ENCODE measurements around the gene PECR.

The PECR gene

DNA sequence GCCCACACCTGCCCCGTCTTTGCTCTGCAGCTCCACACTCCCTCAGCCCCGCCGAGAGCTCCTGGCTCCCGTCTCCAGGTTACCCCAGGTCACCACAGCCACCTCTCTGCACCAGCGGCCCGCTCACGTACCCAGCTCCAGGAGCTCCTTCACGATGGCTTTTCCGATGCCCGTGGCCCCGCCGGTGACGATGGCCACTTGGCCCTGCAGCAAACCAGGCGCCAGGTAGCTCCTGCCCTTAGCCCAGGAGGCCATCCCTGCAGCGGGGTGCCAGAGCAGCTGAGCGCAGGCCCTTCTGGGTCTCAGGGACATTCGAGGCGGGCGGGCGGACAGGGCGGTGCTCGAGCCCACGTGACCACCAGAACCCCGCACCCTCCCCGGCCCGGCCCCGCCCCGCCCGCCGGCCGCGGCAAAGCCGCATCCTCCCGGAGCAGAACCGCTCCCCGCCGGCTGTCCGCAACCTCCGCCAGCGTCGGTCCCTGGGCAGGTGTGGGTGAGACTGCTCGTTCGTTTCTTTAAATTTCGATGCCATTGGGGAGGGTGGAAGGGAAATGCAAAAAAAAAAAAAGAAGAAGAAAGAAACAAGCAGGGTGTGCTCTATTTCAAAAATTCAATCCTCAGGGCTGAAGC, at the start of gene PECR, which contains the start of gene TMEM169:
Gene PECR (minus strand): TSS at position 323 of the 630 bp plus-strand sequence. CDS start 68 bp downstream, at position 255.
Gene TMEM169 (plus strand): TSS at position 433 of the 630 bp plus-strand sequence. CDS start 14,045 bp downstream, outside the sequence.
- DNase-seq = peak; percentile 65

DNA sequence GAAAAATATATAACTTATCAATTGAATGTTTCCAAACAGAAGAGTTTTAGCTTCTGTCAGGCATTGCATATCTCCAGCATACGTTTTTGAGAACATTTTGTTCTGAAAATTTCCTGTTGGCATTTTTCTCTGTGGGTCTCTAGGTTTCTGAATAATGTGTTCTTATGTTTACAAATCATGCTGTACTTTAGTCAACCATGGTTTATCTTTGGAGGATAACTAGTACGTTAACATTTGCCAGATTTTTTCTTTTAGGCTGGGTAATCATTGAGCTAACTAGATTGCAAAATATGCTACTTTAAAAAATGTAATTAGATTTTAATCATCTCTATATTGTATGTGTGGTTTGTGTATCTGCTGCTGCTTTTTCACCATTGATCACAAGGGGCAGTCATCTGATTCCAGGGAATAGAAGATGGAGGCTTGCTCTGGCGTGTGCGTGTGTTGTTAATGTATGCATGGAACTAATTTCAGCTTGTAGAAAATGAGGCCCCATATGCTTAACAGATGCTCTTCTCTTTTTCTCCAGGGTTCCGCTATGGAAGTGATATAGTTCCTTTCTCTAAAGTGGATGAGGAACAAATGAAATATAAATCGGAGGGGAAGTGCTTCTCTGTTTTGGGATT, 48.9 kb upstream of the PECR start:
- no peak for DNase-seq

DNA sequence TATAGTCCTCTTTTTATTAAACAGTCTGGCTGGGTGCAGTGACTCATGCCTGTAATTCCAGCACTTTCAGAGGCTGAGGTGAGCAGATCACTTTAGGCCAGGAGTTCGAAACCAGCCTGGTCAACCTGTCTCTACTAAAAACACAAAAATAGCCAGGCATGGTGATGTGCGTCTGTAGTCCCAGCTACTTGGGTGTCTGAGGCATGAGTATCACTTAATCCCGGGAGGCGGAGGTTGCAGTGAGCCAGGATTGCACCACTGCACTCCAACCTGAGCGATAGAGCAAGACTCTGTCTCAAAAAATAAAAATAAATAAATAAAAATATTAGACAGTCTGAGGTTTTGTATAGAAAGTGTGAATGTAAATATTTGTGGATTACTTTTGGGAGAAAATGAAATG, 45.3 kb upstream of the PECR start:
- no peak for DNase-seq

DNA sequence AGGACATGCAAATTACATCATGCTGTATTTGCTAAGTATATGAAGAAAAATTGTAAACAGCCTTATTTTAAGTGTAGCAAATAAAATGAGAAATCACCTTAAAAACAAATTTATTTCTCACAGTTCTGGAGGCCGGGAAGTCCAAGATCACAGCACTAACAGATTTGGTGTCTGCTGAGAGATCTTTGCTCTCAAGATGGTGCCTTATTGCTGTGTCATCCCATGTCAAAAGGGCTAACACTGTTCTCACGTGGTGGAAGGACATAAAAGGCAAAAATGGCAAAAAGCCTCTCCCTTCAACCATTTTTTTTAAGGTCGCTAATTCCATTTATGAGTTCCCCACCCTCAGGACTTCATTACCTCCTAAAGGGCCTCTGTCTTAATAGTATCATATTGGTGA, 39.6 kb upstream of the PECR start:
- DNase-seq = no peak

DNA sequence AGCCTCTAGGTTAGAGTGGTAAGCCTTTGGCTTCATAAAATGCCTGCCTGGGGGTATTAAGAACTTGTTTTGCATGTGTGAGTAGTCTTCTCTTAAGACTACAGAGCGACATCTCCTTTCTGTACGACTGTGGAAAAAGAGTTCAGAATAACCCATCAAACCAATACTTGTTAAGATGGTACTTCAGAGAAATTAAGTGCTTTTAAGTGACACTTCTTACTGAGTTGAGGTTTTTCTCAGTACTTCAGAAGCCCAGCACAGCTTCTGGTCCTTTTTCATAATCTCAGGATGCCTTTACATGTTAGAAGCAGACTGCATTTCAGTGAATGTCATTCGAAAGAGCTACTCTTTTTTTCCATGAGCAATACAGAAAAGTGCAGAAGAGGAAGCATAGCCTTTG, 38.4 kb upstream of the PECR start:
- peak; percentile 25 for DNase-seq

DNA sequence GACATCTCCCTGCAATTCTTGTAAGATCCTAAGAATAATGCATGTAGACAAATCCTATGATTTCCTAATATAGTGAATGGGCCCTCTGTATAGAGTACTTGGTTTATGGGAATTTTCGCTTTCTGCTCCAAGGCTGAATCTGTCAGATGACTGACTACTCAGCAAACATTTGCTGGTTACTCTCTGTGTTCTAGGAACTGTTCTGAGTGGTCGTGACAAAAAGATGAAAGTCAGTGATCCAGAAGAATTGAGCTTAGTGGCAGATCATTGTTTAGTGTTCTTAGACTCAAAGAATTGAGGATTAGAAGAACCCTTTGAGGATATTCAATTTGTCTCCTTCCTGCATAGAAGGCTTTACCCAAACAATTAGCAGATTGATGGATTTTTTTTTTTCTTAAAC, 37.5 kb upstream of the PECR start:
- no peak for DNase-seq

DNA sequence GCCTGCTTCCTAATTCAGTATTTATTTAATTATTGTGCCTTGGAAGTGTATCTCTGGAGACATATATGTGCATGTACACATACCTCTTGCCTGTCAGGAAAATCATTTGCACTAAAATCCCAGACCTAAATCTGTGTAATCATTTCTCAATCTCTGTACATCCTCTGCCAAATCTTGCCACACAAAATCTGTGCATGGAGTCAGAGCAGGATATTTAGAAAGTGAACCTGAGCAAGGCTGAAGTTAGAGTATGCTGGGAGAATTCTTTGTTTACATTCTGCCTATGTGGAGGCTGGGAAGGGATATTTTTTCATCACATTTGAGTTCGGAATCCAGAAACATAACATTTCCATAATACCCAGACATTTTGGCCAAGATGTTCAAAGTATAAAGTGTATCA, 36.9 kb upstream of the PECR start:
- no peak for DNase-seq

DNA sequence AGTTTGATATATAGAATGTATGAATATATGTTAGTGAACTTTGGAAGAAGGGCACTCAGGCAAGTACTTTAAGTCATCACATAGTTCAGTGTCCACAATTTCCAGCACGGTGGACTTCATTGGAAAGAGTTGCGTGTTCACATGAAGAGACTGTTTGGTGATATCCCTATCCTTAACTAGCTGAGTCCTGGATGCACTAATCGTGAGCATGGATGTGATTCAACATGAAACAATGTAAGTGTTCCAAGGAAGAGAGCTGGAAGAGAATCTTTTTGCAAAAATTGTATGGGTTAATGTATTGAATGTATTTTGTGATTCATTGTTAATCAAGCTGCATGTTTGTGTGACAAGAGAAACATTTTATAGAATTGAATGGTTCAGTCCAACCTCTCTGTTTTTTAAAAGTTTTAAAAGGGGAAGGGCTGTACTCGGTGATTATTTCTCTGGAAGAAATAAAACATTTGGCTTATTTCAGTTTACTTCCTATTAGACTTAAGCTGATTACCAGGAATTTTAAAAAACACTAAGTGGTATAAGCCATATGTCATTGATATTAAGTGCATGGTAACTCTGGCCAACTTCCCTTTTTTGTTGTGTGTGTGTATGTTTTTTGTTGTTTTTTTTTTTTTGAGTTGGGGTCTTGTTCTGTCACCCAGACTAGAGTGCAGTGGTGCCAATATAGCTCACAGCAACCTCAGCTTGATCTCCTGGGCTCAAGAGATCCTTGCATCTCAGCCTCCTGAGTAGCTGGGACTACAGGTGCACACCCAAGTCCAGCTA, 36.1 kb upstream of the PECR start:
- no peak for DNase-seq

DNA sequence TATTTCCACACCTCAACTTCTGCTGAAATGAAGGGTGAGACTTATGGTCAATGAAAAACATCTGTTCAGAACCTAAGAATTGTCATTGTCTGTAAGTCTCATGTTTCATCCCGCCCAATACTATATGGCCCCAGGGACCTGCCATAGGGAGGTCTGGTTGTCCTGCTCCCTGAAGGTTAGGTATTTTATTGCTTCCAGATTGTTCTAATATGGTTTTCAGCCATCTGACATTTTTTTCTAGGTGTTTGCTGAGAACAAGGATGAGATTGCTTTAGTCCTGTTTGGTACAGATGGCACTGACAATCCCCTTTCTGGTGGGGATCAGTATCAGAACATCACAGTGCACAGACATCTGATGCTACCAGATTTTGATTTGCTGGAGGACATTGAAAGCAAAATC, 34.8 kb upstream of the PECR start:
- DNase-seq = no peak

DNA sequence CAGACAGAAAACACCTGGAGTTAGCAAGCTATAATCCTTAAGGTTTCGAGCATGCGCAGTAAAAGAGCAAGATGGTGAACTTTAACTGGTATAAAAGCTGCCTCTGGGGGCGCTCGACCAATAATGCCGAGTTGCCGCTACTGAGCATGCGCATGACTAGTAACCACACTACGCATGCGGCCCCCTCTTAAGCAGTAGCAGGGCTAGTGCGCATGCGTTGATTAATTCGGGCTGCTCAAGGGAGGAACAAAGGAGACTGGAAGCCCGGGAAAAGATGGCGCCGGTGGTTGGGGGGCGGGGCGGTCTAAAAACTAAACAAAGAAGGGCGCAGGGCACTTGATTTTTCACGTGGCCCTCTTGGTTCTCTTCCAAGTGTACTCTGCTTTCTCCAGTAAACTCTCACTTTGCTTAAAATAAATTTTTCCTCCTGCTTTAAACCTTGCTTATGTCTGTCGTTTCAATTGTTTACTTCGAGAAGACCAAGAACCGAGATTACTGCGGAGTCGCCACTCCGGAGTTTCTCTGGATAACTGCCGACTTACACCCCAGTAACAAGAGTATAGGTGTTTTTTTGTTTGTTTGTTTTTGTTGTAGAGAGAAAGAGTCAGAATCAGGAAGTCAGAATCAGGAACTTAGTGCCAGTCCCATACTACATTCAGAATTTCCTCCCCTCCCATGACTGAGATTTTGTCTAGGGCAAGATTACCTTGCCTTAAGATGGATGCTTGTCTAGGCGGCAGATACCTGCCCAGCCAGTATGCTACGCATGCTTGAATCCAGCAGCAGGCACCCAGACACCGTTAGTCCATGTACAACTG, 33.3 kb upstream of the PECR start:
- peak; percentile 96 for DNase-seq

DNA sequence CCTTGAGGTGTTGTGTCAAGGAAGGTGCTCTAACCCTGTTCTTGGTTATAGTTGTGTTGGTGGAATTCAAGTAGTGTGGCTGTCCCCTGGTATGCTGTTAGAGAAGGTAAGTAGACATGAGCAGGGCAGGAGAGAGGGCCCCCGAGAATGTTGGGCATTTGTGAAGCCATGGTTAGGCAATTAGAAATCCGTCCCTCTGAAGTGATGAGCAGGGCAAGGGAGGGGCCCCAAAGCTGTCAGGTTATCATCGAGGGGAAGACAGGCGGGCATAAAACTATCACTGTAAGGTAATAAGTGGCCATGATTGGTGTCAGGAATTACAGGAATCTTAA, 32.7 kb upstream of the PECR start:
- no peak for DNase-seq

DNA sequence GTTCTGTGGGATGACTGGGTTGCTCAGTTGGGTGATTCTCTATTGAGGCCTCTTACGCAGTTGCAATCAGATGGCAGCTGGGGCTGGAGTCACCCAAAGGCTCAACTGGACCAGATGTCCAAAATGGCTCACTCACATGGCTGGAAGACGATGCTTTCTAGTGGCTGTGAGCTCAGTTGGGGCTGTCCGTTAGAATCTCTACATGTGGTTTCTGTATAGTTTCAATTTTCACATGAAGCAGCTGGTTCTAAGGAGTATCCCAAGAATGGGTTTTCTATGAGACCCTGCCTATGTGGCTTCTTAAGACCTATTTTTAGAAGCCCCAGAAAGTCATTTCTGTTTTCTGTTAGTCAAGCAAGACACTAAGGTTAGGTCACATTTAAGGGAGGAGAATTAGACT, 32.0 kb upstream of the PECR start:
- no peak for DNase-seq

DNA sequence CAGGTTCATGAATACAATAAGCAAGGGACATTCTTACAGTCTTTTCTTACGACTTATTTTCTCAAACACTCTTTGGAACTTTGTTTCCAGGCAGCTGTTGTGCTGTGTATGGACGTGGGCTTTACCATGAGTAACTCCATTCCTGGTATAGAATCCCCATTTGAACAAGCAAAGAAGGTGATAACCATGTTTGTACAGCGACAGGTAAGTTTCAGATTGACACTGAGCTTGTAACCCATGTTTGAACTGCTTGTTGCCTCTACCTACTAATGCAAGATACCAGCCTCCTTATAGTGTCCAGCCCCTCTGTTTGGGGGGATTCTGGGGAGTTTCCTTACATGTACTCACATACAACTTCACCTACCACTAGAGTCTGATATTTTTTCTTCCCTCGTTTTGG, 31.3 kb upstream of the PECR start:
- no peak for DNase-seq

DNA sequence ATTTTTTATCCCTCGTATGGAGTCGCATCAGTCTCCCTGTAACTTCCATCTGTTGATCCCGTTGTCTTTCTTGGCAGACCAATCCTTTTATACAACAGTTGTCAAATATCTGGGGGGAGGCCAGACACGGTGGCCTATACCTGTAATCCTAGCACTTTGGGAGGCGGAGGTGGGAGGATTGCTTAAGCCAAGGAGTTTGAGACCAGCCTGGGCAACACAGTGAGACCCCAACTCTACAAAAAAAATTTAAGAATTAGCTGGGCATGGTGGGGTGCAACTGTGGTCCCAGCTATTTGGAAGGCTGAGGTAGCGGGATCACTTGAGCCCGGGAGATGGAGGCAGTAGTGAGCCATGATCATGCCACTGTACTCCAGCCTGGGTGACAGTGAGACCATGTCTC, 29.5 kb upstream of the PECR start:
- DNase-seq = no peak

DNA sequence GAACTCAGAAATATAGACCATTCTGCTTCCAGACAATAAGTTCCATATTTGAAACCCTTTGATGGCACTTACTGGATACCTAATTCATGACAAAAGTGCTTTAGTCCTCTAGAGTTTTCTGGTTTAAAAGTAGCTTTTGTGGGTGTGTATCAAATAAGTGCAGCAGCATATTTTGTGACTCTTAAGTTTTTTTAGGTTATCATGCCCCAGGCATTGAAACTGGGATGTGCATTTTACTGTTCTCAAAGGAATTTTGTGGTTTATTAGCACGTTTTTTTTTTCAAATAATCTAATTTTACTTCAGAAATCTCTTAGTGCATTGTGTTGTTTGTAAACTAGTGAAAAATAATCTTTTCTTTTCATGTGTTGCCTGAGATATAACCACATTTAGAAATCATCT, 29.0 kb upstream of the PECR start:
- no peak for DNase-seq

DNA sequence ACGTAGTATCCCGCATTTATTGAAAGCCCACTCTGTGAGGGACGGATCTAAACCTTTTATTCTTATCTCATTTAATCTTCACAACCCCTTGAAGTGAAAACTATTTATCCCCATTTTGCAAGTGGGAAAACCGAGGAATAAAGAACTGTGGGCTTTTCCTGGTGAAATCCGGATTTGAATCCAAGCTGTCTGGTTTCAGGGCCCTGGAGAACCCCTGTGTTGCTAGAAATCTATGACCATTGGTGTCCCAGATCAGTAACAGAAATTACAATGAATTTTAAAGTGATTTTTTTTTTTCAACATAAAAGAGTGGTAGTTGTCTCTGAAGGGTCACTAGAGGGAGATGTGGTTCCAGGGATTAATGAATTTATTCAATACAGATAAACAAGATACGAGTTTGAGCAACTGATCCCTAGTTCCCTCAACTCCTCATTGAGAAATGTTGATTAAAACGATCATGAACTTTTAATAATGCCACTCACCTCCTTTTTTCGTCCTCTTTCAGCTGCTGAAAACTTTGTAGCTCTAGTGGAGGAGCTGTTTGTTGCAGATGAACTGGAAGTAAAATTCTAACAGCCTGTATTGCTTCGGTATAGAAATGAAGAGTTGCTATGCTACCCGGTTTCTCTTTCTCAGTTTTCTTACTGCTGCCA, 28.5 kb upstream of the PECR start:
- peak; percentile 37 for DNase-seq

DNA sequence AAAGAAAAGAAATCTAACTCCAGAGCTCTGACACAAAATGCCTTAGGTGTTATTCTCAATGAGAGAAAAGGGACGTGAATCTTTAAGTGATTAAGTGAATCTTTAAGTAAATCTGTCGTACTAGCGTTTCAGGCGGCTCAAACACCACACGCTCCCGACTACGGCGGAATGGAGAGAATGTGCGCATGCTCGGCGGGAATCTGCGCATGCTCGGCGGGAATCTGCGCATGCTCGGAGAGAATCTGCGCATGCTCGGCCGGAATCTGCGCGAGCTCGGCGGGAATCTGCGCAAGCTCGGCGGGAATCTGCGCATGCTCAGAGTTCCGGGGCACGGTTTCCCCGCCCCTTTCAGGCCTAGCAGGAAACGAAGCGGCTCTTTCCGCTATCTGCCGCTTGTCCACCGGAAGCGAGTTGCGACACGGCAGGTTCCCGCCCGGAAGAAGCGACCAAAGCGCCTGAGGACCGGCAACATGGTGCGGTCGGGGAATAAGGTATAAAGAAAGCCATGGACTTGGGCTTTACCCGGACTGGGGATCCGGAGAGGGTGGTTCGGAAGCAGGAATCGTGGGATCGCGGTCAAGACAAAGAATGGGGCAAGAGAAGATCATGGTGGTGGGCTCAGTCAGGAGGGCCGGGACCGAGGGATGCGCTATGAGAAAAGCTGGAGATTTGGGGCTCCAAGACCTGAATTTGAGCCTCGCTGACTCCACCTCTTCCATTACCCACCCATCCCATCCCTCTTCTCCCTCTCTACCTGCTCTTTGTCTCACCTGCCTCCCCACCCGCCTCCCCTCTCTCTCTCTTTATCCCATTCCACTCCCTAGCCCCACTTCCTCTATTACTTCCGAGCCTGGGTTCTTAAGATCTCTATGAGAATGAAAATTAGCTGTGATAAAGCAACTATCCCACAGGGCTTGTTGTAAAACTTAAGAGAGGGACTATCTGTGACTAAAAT, 27.6 kb upstream of the PECR start, which contains the start of gene XRCC5:
Gene XRCC5 (plus strand): TSS at position 382 of the 955 bp plus-strand sequence. CDS start 89 bp downstream, at position 471.
- peak; percentile 96 for DNase-seq

DNA sequence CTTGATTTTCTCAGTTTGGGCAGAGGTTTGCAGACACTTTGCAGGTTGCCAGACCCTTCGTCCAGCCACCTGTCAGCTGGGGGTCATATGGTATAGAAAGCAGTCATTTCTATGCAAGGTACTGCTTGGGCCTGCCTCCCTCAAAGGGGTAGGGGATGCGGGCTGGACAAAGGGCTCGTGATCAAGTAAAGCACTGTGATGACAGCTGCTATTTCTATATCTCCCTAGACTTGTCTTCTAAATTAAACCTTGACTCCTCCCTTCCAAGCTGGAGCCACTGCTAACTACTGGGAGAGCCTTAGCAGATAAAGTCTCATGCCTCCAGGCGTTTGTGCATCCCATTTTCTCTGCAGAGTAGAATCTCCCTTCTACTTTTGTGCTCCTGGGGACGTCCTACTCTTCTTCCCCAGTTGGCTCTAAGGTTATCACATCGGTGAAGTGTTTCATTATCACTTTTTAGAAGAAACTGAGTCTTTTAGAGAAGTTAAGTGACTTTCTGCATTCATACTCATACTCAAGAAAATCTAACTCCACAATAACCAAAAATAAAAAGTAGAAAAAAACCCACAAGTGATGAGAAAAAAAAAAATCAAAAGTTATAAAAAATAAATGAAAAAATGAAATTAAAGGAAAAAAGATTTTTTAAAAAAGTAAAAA, 26.8 kb upstream of the PECR start:
- no peak for DNase-seq

DNA sequence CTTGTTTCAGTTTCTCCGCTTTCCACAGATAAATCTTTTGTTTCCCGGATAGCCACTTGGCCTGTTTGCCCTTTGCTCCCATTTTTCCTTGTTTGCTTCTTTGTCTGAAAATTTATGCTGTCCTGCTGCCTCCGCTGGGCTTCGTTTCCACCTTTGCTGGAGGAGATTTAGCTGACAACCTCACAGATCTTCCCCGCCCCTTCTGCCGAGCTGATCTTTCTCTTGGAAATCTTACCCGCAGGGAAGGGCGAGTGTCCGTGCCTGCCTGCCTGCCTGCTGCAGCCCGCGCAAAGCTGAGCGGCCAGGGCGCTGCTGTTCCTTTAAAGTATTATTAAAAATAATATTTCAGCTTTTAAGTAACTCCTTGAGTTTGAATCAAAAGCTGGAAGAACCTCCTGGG, 26.2 kb upstream of the PECR start:
- no peak for DNase-seq

DNA sequence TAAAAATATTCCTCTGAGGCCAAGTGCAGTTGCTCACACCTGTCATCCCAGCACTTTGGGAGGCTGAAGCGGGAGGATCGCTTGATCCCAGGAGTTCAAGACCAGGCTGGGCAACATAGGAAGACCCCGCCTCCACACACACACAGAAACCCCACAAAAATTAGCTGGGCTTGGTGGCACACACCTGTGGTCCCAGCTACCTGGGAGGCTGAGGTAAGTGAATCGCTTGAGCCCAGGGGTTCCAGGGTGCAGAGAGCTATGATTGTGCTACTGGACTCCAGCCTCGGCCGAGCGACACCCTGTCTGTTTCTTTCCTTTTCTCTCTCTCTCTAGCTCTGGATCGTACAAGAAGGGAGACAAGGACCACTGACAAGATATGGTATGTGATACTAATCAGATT, 25.7 kb upstream of the PECR start:
- no peak for DNase-seq

DNA sequence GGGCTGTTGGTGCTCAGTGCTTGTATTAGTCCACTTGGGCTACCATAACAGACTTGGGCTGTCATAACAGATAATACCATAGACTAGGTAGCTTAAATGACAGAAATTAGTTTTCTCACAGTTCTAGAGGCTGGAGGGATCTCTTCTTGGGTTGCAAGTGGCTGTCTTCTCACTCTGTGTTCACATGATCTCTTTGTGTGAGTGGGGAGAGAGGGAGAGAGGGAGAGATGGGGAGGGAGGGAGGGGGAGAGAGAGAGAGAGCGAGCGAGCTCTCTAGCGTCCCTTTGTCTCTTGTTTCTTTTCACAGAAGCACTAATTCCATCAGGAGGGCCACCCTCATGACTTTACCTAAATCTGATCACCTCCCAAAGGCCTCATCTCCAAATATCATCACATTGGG, 23.1 kb upstream of the PECR start:
- DNase-seq = no peak
